ENCODE data around the gene WDR76. TPM values are rescaled to one million over a fixed set of nuclear protein-coding genes. Genes with fewer than 3 reads are reported as not detected.

WDR76 gene
- total RNA-seq, 2 experiments from 2014 or later, result 126 to 170 TPM

GRCh38 chr15:43845421-43845820 is 18.6 kb downstream of the WDR76 start:
- Histone ChIP-seq H3K4me3 (ENCODE audit: low read depth, low read length, poor library complexity, severe bottlenecking) (no peak overlapping the region), H2AFZ (ENCODE audit: low read length) (no peak overlapping the region), H4K20me1 (ENCODE audit: insufficient read depth, low read length) (no peaks in the 10 kb centered on the region), H3K36me3 (ENCODE audit: insufficient read depth, low read length) (peaks cover 95% of the 10 kb centered on the region), H3K27ac (ENCODE audit: low read depth, low read length, poor library complexity, severe bottlenecking) (no peak overlapping the region), H3K4me2 (ENCODE audit: low read length) (no peak overlapping the region), H3K9me2 (ENCODE audit: insufficient read depth, low read length) (no peaks in the 10 kb centered on the region), H3K4me1 (ENCODE audit: insufficient read depth, low read length, poor library complexity, severe bottlenecking) (no peaks in the 10 kb centered on the region), H3K79me2 (ENCODE audit: insufficient read depth, low read depth, low read length) (peaks cover 48% of the 10 kb centered on the region), H3K9me3 (ENCODE audit: low read length) (no peaks in the 10 kb centered on the region)
- TF ChIP-seq, protein P1, sequence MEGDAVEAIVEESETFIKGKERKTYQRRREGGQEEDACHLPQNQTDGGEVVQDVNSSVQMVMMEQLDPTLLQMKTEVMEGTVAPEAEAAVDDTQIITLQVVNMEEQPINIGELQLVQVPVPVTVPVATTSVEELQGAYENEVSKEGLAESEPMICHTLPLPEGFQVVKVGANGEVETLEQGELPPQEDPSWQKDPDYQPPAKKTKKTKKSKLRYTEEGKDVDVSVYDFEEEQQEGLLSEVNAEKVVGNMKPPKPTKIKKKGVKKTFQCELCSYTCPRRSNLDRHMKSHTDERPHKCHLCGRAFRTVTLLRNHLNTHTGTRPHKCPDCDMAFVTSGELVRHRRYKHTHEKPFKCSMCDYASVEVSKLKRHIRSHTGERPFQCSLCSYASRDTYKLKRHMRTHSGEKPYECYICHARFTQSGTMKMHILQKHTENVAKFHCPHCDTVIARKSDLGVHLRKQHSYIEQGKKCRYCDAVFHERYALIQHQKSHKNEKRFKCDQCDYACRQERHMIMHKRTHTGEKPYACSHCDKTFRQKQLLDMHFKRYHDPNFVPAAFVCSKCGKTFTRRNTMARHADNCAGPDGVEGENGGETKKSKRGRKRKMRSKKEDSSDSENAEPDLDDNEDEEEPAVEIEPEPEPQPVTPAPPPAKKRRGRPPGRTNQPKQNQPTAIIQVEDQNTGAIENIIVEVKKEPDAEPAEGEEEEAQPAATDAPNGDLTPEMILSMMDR (conservative IDR thresholded peaks at IDR 0.05; ENCODE audit: low read length), result no peak
- no peak for TF ChIP-seq EZH2phosphoT487 (IDR thresholded peaks at IDR 0.05; ENCODE audit: borderline replicate concordance, low read depth, low read length)
- POLR2A ChIA-PET, result interaction anchor here (0.5 to 1.0 kb wide), 2 partner anchors 9 to 16 kb away, joined by 3 to 7 read pairs; no protein-coding TSS in a partner anchor
- intact Hi-C loops (cut with micrococcal nuclease; ENCODE audit: unreplicated experiment), result no loop called here
- DNase-seq (ENCODE audit: low spot score), result no peak
- CTCF ChIA-PET (ENCODE audit: unreplicated experiment), result no interaction called here
- BruUV-seq (replicated peaks), result no TSS peak

GRCh38 chr15:43851251-43851650 is 24.4 kb downstream of the WDR76 start:
- Histone ChIP-seq H3K4me2 (ENCODE audit: low read length) (no peak overlapping the region), H2AFZ (ENCODE audit: low read length) (no peak overlapping the region), H4K20me1 (ENCODE audit: insufficient read depth, low read length) (peaks cover 5% of the 10 kb centered on the region; the same call in 1 of the 2 replicates), H3K27ac (ENCODE audit: low read depth, low read length, poor library complexity, severe bottlenecking) (no peak overlapping the region), H3K79me2 (ENCODE audit: insufficient read depth, low read depth, low read length) (peaks cover 17% of the 10 kb centered on the region), H3K36me3 (ENCODE audit: insufficient read depth, low read length) (peaks cover 98% of the 10 kb centered on the region), H3K4me3 (ENCODE audit: low read depth, low read length, poor library complexity, severe bottlenecking) (no peak overlapping the region), H3K4me1 (ENCODE audit: insufficient read depth, low read length, poor library complexity, severe bottlenecking) (no peaks in the 10 kb centered on the region), H3K9me2 (ENCODE audit: insufficient read depth, low read length) (no peaks in the 10 kb centered on the region), H3K9me3 (ENCODE audit: low read length) (no peaks in the 10 kb centered on the region)
- intact Hi-C loops (cut with micrococcal nuclease; ENCODE audit: unreplicated experiment), result no loop called here
- TF ChIP-seq, protein P1 (conservative IDR thresholded peaks at IDR 0.05; ENCODE audit: low read length), result no peak
- TF ChIP-seq EZH2phosphoT487 (IDR thresholded peaks at IDR 0.05; ENCODE audit: borderline replicate concordance, low read depth, low read length), result no peak
- ChIA-PET CTCF (ENCODE audit: unreplicated experiment) (no interaction called here), POLR2A (interaction anchor here (0.6 to 1.2 kb wide), 3 partner anchors 9 to 18 kb away, joined by 5 to 6 read pairs (median 5); no protein-coding TSS in a partner anchor)
- BruUV-seq (replicated peaks), result no TSS peak
- DNase-seq (ENCODE audit: low spot score), result no peak

GRCh38 chr15:43852607-43853006 is 25.8 kb downstream of the WDR76 start:
- BruUV-seq (replicated peaks), result no TSS peak
- POLR2A ChIA-PET, result no interaction called here

More at GRCh38 chr15:43852607-43853006, 25.8 kb downstream of the WDR76 start:
- no peak overlapping the region for H3K4me2 ChIP-seq (ENCODE audit: low read length)
- no peak for DNase-seq (ENCODE audit: low spot score)
- H3K4me1 ChIP-seq (ENCODE audit: insufficient read depth, low read length, poor library complexity, severe bottlenecking), result no peaks in the 10 kb centered on the region
- H3K27ac ChIP-seq (ENCODE audit: low read depth, low read length, poor library complexity, severe bottlenecking), result no peak overlapping the region
- H2AFZ ChIP-seq (ENCODE audit: low read length), result no peak overlapping the region
- no peak for TF ChIP-seq EZH2phosphoT487 (IDR thresholded peaks at IDR 0.05; ENCODE audit: borderline replicate concordance, low read depth, low read length)
- TF ChIP-seq, protein P1 (conservative IDR thresholded peaks at IDR 0.05; ENCODE audit: low read length), result no peak
- H3K79me2 ChIP-seq (ENCODE audit: insufficient read depth, low read depth, low read length), result peaks cover 25% of the 10 kb centered on the region
- H4K20me1 ChIP-seq (ENCODE audit: insufficient read depth, low read length), result peaks cover 5% of the 10 kb centered on the region; the same call in 1 of the 2 replicates
- CTCF ChIA-PET (ENCODE audit: unreplicated experiment), result no interaction called here
- no peaks in the 10 kb centered on the region for H3K9me2 ChIP-seq (ENCODE audit: insufficient read depth, low read length)
- H3K9me3 ChIP-seq (ENCODE audit: low read length), result no peaks in the 10 kb centered on the region
- intact Hi-C loops (cut with micrococcal nuclease; ENCODE audit: unreplicated experiment), result no loop called here
- peaks cover 98% of the 10 kb centered on the region for H3K36me3 ChIP-seq (ENCODE audit: insufficient read depth, low read length)
- no peak overlapping the region for H3K4me3 ChIP-seq (ENCODE audit: low read depth, low read length, poor library complexity, severe bottlenecking)

Measured in OCI-LY7 (cell line).